Activated CD8-positive, alpha-beta memory T cell treated with anti-CD3 and anti-CD28 coated beads, Interleukin-2, amount 50 U/mL, for 48 hours (primary cell): ENCODE results near the gene IQCM.

ENCODE experiments used
- DNase-seq: peaks from one replicate; pipeline ENCODE4 v3.0.0-alpha.2; 2020

Gene IQCM, protein sequence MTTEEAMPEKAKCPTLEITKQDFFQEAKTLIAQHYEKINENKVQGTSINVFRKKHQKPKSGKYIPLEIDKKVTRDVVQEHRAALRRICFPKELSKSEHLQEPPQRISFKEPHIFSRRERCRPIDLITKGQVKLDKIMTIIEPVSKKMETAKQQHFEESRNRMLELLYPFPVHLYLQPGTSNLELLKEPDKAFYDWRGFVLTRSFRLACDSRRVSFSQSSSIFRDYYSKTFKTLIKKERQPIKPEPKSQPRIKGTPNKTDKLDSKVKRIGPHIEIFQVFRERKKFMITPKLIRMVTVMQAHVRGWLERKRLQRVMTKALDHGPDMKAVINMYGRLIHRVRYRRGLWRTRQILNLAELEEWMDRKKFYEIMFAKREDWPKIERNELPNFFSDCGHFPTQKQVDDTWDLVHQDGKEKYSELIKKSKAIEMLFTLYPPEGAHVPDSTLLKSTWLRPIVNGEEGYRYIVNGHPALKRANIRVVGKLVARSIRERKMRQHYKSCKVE

DNA sequence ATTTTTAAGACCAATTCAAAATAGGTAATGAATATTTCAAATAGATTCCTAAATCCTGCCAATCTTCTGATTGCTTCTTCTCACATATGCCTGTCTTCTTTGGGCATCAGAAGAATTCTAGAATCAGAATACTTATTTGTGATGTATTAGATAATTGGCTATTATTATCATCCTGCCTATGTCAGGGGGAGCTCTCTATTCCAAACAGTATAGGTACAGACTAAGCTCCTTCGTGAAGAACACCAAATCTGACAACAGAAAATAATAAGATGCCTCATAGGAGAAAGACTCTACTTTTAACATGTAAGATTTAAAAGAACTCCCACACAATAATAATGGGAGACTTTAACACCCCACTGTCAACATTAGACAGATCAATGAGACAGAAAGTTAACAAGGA is at the start of gene IQCM:
IQCM (minus strand) TSS at position 101 of the 400 bp plus-strand sequence. CDS start 73,152 bp downstream, outside the sequence.
- no peak for DNase-seq

- no peak for DNase-seq
These were observed 41.8 kb upstream of the IQCM start for GRCh38 chr4:149857446-149857845.

DNA sequence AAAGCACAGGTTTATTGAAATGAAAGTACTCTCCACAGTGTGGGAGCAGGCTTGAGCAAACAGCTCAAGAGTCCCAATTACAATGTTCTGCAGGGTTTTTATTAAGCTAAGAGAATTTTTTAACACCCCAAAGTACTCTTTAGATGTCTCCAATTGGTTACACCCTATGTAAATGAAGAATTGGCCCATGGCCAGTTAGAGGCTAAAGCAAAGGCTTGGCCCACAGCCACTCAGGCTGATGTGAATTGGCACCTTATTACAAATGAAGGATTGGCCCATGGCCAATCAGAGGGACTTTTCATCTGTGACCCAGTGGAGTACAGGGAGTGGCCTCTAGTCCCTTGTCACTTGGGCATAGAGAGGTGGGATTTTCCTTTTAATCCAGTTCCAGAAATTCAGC is 30.1 kb upstream of the IQCM start:
- no peak for DNase-seq

DNA sequence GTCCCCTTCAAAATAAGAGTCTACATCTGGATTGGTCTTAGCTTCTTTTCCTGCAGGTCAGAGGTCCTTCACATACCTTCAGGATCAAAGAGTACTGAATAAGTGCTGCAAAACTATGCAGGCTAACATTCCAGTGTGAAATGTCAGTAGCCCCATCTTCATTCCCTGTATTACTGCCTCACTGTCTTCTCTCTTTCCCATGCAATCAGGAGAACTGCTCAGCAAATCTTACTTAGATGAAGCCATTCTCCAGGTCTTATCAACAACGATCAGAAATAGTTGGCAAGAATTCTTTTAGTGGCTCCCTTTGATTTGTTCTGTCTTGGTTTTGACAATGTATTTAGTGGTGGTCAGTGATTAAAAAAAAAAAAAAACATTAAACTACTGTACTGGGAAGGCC is 26.0 kb upstream of the IQCM start:
- DNase-seq, result no peak

GRCh38 chr4:149838036-149838435 is 22.4 kb upstream of the IQCM start:
- no peak for DNase-seq

DNA sequence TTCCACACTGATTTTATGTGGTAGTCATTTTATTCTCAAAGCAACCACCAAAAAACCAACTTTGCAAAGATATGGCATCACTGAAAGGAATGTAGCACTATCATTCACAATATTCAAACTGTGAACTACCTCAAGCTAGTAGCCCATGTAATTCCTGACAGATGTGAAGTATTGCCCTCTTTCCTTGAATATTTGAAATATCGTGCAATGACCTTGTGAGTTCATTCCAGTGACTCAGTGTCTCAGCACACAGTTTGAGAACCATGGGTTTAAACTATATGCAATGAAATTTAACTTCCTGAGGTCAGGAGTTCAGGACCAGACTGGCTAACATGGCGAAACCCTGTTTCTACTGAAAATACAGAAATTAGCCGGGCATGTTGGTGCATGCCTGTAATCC is 20.9 kb upstream of the IQCM start:
- no peak for DNase-seq

DNA sequence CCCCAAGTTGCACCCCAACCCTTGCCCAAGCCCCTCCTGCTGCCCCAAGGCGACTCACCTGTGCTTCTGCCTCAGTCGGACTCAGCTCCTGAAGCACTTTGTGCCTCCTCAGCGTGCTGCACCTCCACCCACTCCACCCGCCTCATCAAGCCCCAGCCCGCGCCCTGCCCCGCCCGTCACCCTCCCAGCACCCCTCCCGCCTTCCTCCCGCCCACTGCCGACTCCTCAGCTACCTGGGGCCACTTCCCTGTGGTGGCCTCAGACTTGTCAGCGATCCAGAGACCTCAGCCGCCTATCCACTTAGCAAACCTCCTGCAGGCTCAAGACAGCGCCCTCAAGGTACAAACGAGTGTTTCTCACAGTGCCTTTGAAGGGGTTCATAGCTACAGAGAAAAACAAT is 19.6 kb upstream of the IQCM start:
- DNase-seq, result no peak

- no peak for DNase-seq
These were observed 16.1 kb upstream of the IQCM start for GRCh38 chr4:149831656-149832208.

GRCh38 chr4:149830823-149831222 is 15.2 kb upstream of the IQCM start:
- no peak for DNase-seq

- DNase-seq, result no peak
These were observed 9.7 kb upstream of the IQCM start for GRCh38 chr4:149825336-149825735.

GRCh38 chr4:149823769-149824221 is 8.2 kb upstream of the IQCM start:
- no peak for DNase-seq

- DNase-seq, result no peak
These were observed 14.2 kb downstream of the IQCM start for GRCh38 chr4:149801416-149801815.

DNA sequence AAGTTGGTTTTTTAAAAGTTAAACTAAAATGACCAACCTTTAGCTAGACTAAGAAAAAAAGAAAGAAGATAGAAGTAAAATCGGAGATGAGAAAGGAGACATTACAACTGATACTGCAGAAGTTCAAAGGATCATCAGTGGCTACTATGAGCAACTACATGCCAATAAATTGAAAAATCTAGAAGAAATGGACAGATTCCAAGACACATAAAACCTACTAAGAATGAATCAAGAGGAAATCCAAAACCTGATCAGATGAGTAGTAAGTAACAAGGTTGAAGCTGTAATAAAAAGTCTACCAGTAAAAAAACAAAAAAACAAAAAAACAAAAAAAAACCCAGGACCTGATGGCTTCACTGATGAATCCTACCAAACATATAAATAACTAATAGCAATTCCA is 16.1 kb downstream of the IQCM start:
- no peak for DNase-seq

DNA sequence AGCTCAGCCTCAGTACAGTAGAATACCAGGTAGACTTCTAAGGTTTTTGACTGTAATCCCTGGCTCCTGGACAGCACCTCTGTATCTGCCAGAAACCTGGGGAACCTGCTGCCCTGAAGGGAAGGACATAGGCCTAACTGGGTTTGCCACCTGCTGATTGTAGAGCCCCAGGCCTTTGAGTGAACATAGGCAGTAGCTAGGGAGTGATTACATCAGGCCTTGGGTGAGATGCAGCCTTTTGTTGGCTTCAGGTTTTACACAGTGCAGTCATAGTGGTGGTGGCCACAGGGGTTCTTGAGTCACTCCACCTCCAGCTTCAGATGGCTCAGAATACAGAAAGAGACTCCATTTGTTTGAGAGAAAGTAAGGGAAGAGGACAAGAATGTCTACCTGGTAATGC is 19.3 kb downstream of the IQCM start:
- no peak for DNase-seq

DNA sequence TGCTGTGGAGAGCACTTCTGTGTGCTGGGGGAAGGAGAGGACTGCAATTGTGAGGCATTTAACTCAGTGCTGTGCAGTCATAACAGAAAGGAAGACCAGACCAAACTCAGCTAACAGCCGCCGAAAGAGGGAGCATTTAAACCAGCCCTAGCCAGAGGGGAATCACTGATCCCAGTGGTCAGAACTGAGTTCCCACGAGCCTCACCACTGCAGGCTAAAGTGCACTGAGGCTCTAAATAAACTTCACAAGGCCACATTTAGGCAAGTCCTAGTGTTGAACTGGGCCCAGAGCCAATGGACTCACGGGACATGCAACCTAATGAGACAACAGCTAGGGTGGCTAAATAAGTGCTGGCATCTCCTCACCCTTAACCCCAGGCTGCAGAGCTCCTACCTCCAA is 20.4 kb downstream of the IQCM start:
- DNase-seq, result no peak

- DNase-seq, result no peak
These were observed 21.3 kb downstream of the IQCM start for GRCh38 chr4:149794352-149794751.

DNA sequence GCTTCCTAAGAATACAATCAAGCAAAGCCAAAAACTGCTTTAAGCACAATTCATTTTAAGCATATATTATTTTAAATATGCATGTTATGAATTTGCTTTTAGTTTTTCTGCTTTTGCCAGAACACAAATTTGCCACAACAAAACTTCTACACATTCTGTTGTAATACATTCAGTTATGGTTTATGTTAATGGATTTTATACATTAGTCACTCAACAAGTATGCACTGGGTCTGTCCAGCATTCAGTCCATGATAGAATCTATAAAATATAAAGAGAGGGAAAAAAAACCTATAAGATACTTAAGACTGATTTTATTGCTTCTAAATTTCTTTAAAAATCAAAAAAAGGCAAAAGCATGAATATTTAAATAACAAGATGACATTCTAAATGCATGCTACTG is 22.2 kb downstream of the IQCM start:
- no peak for DNase-seq

- no peak for DNase-seq
These were observed 23.8 kb downstream of the IQCM start for GRCh38 chr4:149791851-149792250.

- no peak for DNase-seq
These were observed 25.3 kb downstream of the IQCM start for GRCh38 chr4:149790172-149790907.

- no peak for DNase-seq
These were observed 27.3 kb downstream of the IQCM start for GRCh38 chr4:149788300-149788699.

- no peak for DNase-seq
These were observed 29.8 kb downstream of the IQCM start for GRCh38 chr4:149785696-149786431.

GRCh38 chr4:149784018-149784417 is 31.6 kb downstream of the IQCM start:
- no peak for DNase-seq

- DNase-seq, result no peak
These were observed 34.5 kb downstream of the IQCM start for GRCh38 chr4:149781150-149781549.
